ENCODE measurements around the gene C20orf204.

The C20orf204 gene

GRCh38 chr20:64030371-64031134, 5.4 kb upstream of the C20orf204 start:
- H3K27me3 ChIP-seq (ENCODE audit: control insufficient read depth in 1 of 2, insufficient read depth in 2 of 2, low read length in 2 of 2): no peaks in the 10 kb centered on the region
- no peaks in the 10 kb centered on the region for H3K9me3 ChIP-seq (ENCODE audit: low read length)
- H3K9ac ChIP-seq (ENCODE audit: low read length): no peak overlapping the region
- H3K27ac ChIP-seq (ENCODE audit: low read depth, low read length): no peak overlapping the region
- H3K4me3 ChIP-seq (ENCODE audit: low read depth in 1 of 2, low read length in 2 of 2): no peak overlapping the region
- peaks cover 87% of the 10 kb centered on the region for H3K36me3 ChIP-seq (ENCODE audit: insufficient read depth, low read length)
- peaks cover 22% of the 10 kb centered on the region for H3K4me1 ChIP-seq (ENCODE audit: insufficient read depth, low read length)

- Histone ChIP-seq H3K36me3 (ENCODE audit: insufficient read depth, low read length) (peaks cover 77% of the 10 kb centered on the region), H3K27ac (ENCODE audit: low read depth, low read length) (no peak overlapping the region), H3K27me3 (ENCODE audit: control insufficient read depth in 1 of 2, insufficient read depth in 2 of 2, low read length in 2 of 2) (peaks cover under 1 to 7% of the 10 kb centered on the region in 2 donors), H3K9me3 (ENCODE audit: low read length) (no peaks in the 10 kb centered on the region), H3K4me3 (ENCODE audit: low read depth in 1 of 2, low read length in 2 of 2) (no peak overlapping the region), H3K9ac (ENCODE audit: low read length) (no peak overlapping the region), H3K4me1 (ENCODE audit: insufficient read depth, low read length) (peaks cover 22% of the 10 kb centered on the region)
Observed at GRCh38 chr20:64031822-64032314, 4.1 kb upstream of the C20orf204 start.

- Histone ChIP-seq H3K4me3 (ENCODE audit: low read depth in 1 of 2, low read length in 2 of 2) (no peak overlapping the region), H3K36me3 (ENCODE audit: insufficient read depth, low read length) (peaks cover 66% of the 10 kb centered on the region), H3K4me1 (ENCODE audit: insufficient read depth, low read length) (peaks cover 13% of the 10 kb centered on the region), H3K9me3 (ENCODE audit: low read length) (no peaks in the 10 kb centered on the region), H3K9ac (ENCODE audit: low read length) (no peak overlapping the region), H3K27ac (ENCODE audit: low read depth, low read length) (no peak overlapping the region), H3K27me3 (ENCODE audit: control insufficient read depth in 1 of 2, insufficient read depth in 2 of 2, low read length in 2 of 2) (peaks cover 10 to 18% of the 10 kb centered on the region in 2 donors)
Observed at GRCh38 chr20:64032706-64033624, 3.0 kb upstream of the C20orf204 start.

- Histone ChIP-seq H3K4me3 (ENCODE audit: low read depth in 1 of 2, low read length in 2 of 2) (no peak overlapping the region), H3K36me3 (ENCODE audit: insufficient read depth, low read length) (peaks cover 56% of the 10 kb centered on the region)
Observed at GRCh38 chr20:64033981-64034493, 1.9 kb upstream of the C20orf204 start.

GRCh38 chr20:64035066-64035932, 683 bp upstream of the C20orf204 start:
- peaks cover 20 to 41% of the 10 kb centered on the region in 2 donors for H3K27me3 ChIP-seq (ENCODE audit: control insufficient read depth in 1 of 2, insufficient read depth in 2 of 2, low read length in 2 of 2)
- H3K9ac ChIP-seq (ENCODE audit: low read length): no peak overlapping the region
- H3K36me3 ChIP-seq (ENCODE audit: insufficient read depth, low read length): peaks cover 44% of the 10 kb centered on the region
- H3K4me3 ChIP-seq (ENCODE audit: low read depth in 1 of 2, low read length in 2 of 2): no peak overlapping the region
- no peak overlapping the region for H3K27ac ChIP-seq (ENCODE audit: low read depth, low read length)
- no peaks in the 10 kb centered on the region for H3K9me3 ChIP-seq (ENCODE audit: low read length)
- H3K4me1 ChIP-seq (ENCODE audit: insufficient read depth, low read length): peaks cover 4% of the 10 kb centered on the region

More at GRCh38 chr20:64033981-64034493, 1.9 kb upstream of the C20orf204 start:
- Histone ChIP-seq H3K4me1 (ENCODE audit: insufficient read depth, low read length) (peaks cover 5% of the 10 kb centered on the region), H3K9ac (ENCODE audit: low read length) (no peak overlapping the region), H3K27me3 (ENCODE audit: control insufficient read depth in 1 of 2, insufficient read depth in 2 of 2, low read length in 2 of 2) (peaks cover 10 to 28% of the 10 kb centered on the region in 2 donors), H3K27ac (ENCODE audit: low read depth, low read length) (no peak overlapping the region), H3K9me3 (ENCODE audit: low read length) (no peaks in the 10 kb centered on the region)

GRCh38 chr20:64036346-64037198, 590 bp downstream of the C20orf204 start:
- Histone ChIP-seq H3K27me3 (ENCODE audit: control insufficient read depth in 1 of 2, insufficient read depth in 2 of 2, low read length in 2 of 2) (peaks cover 33 to 54% of the 10 kb centered on the region in 2 donors), H3K4me1 (ENCODE audit: insufficient read depth, low read length) (peaks cover 4% of the 10 kb centered on the region), H3K4me3 (ENCODE audit: low read depth in 1 of 2, low read length in 2 of 2) (no peak overlapping the region), H3K9me3 (ENCODE audit: low read length) (no peaks in the 10 kb centered on the region), H3K27ac (ENCODE audit: low read depth, low read length) (no peak overlapping the region), H3K36me3 (ENCODE audit: insufficient read depth, low read length) (peaks cover 33% of the 10 kb centered on the region), H3K9ac (ENCODE audit: low read length) (no peak overlapping the region)

GRCh38 chr20:64037199-64037497, 1.2 kb downstream of the C20orf204 start:
- Histone ChIP-seq H3K9ac (ENCODE audit: low read length) (no peak overlapping the region), H3K36me3 (ENCODE audit: insufficient read depth, low read length) (peaks cover 28% of the 10 kb centered on the region), H3K4me1 (ENCODE audit: insufficient read depth, low read length) (peaks cover 5% of the 10 kb centered on the region), H3K9me3 (ENCODE audit: low read length) (no peaks in the 10 kb centered on the region), H3K27me3 (ENCODE audit: control insufficient read depth in 1 of 2, insufficient read depth in 2 of 2, low read length in 2 of 2) (peaks cover 39 to 59% of the 10 kb centered on the region in 2 donors), H3K4me3 (ENCODE audit: low read depth in 1 of 2, low read length in 2 of 2) (no peak overlapping the region), H3K27ac (ENCODE audit: low read depth, low read length) (no peak overlapping the region)

GRCh38 chr20:64037498-64038213, 1.7 kb downstream of the C20orf204 start:
- peaks cover 24% of the 10 kb centered on the region for H3K36me3 ChIP-seq (ENCODE audit: insufficient read depth, low read length)
- peaks cover 41 to 63% of the 10 kb centered on the region in 2 donors for H3K27me3 ChIP-seq (ENCODE audit: control insufficient read depth in 1 of 2, insufficient read depth in 2 of 2, low read length in 2 of 2)
- peaks cover 5% of the 10 kb centered on the region for H3K4me1 ChIP-seq (ENCODE audit: insufficient read depth, low read length)
- H3K4me3 ChIP-seq (ENCODE audit: low read depth in 1 of 2, low read length in 2 of 2): no peak overlapping the region
- H3K9ac ChIP-seq (ENCODE audit: low read length): no peak overlapping the region
- H3K27ac ChIP-seq (ENCODE audit: low read depth, low read length): no peak overlapping the region
- H3K9me3 ChIP-seq (ENCODE audit: low read length): no peaks in the 10 kb centered on the region

- Histone ChIP-seq H3K4me1 (ENCODE audit: insufficient read depth, low read length) (peaks cover 5% of the 10 kb centered on the region), H3K27me3 (ENCODE audit: control insufficient read depth in 1 of 2, insufficient read depth in 2 of 2, low read length in 2 of 2) (peaks cover 41 to 64% of the 10 kb centered on the region in 2 donors), H3K9ac (ENCODE audit: low read length) (no peak overlapping the region), H3K9me3 (ENCODE audit: low read length) (no peaks in the 10 kb centered on the region), H3K27ac (ENCODE audit: low read depth, low read length) (no peak overlapping the region), H3K36me3 (ENCODE audit: insufficient read depth, low read length) (peaks cover 19% of the 10 kb centered on the region), H3K4me3 (ENCODE audit: low read depth in 1 of 2, low read length in 2 of 2) (no peak overlapping the region)
Observed at GRCh38 chr20:64038224-64038564, 2.2 kb downstream of the C20orf204 start.
